Chondrocyte (in vitro differentiated cells): ENCODE measurements around the gene IL22RA1. TPM values are rescaled to one million over a fixed set of nuclear protein-coding genes. Genes with fewer than 3 reads are reported as not detected.

Experiments used
- DNase-seq: peaks from one replicate; pipeline ENCODE4 v3.0.0; 2021; ENCODE audit warnings: mixed read lengths, low spot score
- H3K27ac Mint-ChIP-seq: one replicate; pipeline ENCODE4 v1.8.0; 2021; ENCODE audit warnings: mild to moderate bottlenecking, moderate library complexity, mixed read lengths; ENCODE audit not compliant: unreplicated experiment
- H3K27me3 Mint-ChIP-seq: 2 replicates; pipeline ENCODE4 v1.8.0; 2021; ENCODE audit warnings: low read depth, mixed read lengths
- H3K36me3 Mint-ChIP-seq: 2 replicates; pipeline ENCODE4 v1.8.0; 2021; ENCODE audit warnings: low read depth, mixed read lengths
- H3K4me1 Mint-ChIP-seq: 2 replicates; pipeline ENCODE4 v1.8.0; 2021; ENCODE audit warnings: low read depth, mild to moderate bottlenecking, mixed read lengths
- H3K4me3 Mint-ChIP-seq: one replicate; pipeline ENCODE4 v1.8.0; 2021; ENCODE audit warnings: mild to moderate bottlenecking, moderate library complexity, mixed read lengths; ENCODE audit not compliant: unreplicated experiment
- H3K9me3 Mint-ChIP-seq: 2 replicates; pipeline ENCODE4 v1.8.0; 2021; ENCODE audit warnings: low read depth, mixed read lengths
- total RNA-seq: library from RNA; stranded (reverse); gene quantifications from 3 replicates; pipeline ENCODE4 v1.2.1, GENCODE V29; 2021
- TF ChIP-seq, protein P1 (sequence below): fragments of 200-600 bp; sonication (generic); IDR thresholded peaks from 2 replicates; pipeline ENCODE4 v1.5.0; 2021; ENCODE audit warnings: antibody characterized with exemption, mild to moderate bottlenecking, moderate library complexity

Gene IL22RA1
- total RNA-seq, 1 donor from 2014 or later: not detected

DNA sequence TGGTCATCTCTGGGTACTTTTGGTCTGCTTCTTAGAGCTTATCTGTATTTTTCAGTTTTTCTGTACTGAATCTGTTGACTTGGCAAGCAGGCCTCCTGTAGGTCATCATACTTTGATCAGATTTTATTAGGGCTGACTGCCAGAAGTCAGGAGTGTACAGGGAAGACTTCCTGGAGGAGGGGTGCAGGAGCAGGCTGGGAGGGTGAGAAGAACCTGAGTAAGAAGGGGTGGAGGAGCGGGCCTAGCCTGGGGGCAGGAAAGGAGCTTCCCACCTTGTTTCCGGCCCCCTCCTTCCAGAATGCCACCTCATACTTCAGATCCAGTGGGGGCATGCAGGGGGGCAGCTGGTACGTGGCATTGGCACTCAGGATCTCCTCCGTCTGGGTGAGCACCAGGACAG is 18.3 kb upstream of the IL22RA1 start:
- TF ChIP-seq, protein P1, sequence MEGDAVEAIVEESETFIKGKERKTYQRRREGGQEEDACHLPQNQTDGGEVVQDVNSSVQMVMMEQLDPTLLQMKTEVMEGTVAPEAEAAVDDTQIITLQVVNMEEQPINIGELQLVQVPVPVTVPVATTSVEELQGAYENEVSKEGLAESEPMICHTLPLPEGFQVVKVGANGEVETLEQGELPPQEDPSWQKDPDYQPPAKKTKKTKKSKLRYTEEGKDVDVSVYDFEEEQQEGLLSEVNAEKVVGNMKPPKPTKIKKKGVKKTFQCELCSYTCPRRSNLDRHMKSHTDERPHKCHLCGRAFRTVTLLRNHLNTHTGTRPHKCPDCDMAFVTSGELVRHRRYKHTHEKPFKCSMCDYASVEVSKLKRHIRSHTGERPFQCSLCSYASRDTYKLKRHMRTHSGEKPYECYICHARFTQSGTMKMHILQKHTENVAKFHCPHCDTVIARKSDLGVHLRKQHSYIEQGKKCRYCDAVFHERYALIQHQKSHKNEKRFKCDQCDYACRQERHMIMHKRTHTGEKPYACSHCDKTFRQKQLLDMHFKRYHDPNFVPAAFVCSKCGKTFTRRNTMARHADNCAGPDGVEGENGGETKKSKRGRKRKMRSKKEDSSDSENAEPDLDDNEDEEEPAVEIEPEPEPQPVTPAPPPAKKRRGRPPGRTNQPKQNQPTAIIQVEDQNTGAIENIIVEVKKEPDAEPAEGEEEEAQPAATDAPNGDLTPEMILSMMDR: no peak
- Mint-ChIP-seq H3K4me1 (no peaks in the 10 kb centered on the region), H3K27ac (no peak overlapping the region), H3K4me3 (no peak overlapping the region), H3K27me3 (peaks cover 27% of the 10 kb centered on the region), H3K9me3 (no peaks in the 10 kb centered on the region), H3K36me3 (peaks cover under 1% of the 10 kb centered on the region)
- DNase-seq: no peak

- H3K9me3 Mint-ChIP-seq: no peaks in the 10 kb centered on the region
- H3K4me3 Mint-ChIP-seq: no peak overlapping the region
- H3K36me3 Mint-ChIP-seq: no peaks in the 10 kb centered on the region
- no peaks in the 10 kb centered on the region for H3K4me1 Mint-ChIP-seq
- TF ChIP-seq, protein P1: no peak
- DNase-seq: no peak
- H3K27me3 Mint-ChIP-seq: peaks cover 11% of the 10 kb centered on the region
- H3K27ac Mint-ChIP-seq: no peak overlapping the region
Measured at GRCh38 chr1:24159366-24159765, 16.4 kb upstream of the IL22RA1 start.

- H3K36me3 Mint-ChIP-seq: no peaks in the 10 kb centered on the region
Measured at GRCh38 chr1:24157918-24158481, 15.1 kb upstream of the IL22RA1 start.

DNA sequence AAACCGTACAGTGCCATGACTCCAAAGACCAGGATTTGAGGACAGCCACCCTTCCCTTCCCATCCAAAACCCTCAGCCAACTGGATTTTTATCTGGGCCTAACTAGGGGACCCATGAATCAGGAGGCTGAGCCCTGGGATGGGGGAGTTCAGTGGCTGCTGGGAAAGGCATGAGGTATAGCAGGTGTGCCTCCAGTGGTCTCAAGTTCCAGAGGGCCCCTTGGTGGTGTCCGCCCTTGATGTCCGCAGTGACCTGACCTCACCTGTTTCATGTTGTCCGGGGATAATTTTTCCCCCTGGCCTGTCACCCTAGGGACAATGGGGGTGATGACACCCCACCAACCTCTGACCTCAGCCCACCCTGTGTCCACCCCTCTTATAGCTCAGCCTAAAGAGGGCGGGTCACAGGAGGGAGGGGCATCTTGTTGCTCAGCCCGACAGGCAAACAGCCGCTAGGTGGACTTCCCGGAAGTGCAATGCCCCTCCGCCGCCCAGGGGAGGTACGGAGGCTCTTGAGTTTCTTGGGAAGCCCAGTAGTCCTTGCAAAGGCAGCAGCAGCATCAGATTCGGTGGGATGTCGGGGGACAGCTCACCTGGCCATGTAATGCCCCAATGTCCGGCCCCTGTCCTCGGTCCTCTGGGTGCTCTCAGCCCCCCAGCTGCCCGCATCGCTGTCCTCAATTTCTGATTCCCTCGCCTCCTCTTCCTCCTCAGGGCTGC is 13.8 kb upstream of the IL22RA1 start:
- Mint-ChIP-seq H3K27me3 (peaks cover 4% of the 10 kb centered on the region), H3K9me3 (no peaks in the 10 kb centered on the region), H3K4me3 (no peak overlapping the region), H3K27ac (no peak overlapping the region), H3K36me3 (no peaks in the 10 kb centered on the region), H3K4me1 (peaks cover 1% of the 10 kb centered on the region)
- TF ChIP-seq, protein P1: no peak
- DNase-seq: no peak

More at GRCh38 chr1:24157918-24158481, 15.1 kb upstream of the IL22RA1 start:
- TF ChIP-seq, protein P1: peak; percentile 48
- no peaks in the 10 kb centered on the region for H3K4me1 Mint-ChIP-seq
- no peak overlapping the region for H3K27ac Mint-ChIP-seq
- H3K9me3 Mint-ChIP-seq: no peaks in the 10 kb centered on the region
- peaks cover 4% of the 10 kb centered on the region for H3K27me3 Mint-ChIP-seq
- H3K4me3 Mint-ChIP-seq: no peak overlapping the region
- no peak for DNase-seq

- H3K27ac Mint-ChIP-seq: no peak overlapping the region
- TF ChIP-seq, protein P1: peak; percentile 44
Measured at GRCh38 chr1:24155011-24155782, 12.3 kb upstream of the IL22RA1 start.

More at GRCh38 chr1:24155011-24155782, 12.3 kb upstream of the IL22RA1 start:
- no peaks in the 10 kb centered on the region for H3K36me3 Mint-ChIP-seq
- peaks cover 15% of the 10 kb centered on the region for H3K4me1 Mint-ChIP-seq
- H3K9me3 Mint-ChIP-seq: no peaks in the 10 kb centered on the region
- H3K4me3 Mint-ChIP-seq: no peak overlapping the region
- H3K27me3 Mint-ChIP-seq: peaks cover 4% of the 10 kb centered on the region
- DNase-seq: no peak
